GM21526 (cell line): ENCODE results near the gene ZNF280C.
"Not testable (repeated sequence)": the region's sequence is repeated elsewhere in the genome, so short reads cannot be mapped to it uniquely, and the experiment has no call there.

Experiments used
- ATAC-seq: cut with Tn5 transposase; IDR thresholded peaks from one replicate; pipeline ENCODE4 v1.9.1; 2021; ENCODE audit warnings: moderate library complexity; ENCODE audit not compliant: unreplicated experiment, low FRiP score

The ZNF280C gene

DNA sequence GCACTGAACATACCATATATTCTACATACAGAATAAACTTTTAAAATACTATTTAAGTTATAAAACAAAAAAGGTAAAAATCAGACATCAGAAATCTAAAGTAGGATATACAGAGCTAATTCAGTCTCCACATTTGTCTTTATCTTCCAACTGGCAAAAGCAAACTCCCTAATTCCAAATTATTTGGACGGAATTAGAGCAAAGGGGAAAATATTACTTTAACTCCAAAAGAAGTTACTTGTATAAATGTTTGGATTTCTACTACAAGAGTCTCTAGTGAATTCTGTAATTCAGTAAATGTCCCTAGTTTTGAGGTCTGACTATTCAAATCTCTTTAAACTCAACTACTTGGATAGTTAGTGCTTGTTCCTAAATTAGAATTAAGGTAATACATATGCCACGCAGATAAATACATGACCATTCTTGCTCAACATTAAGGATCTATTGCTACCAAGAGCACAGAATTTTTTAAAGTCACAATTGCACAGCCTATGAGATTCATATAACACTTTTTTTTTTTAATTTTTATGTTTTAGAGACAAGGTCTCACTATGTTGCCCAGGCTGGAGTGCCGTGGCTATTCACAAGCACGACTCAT lies 7.3 kb downstream of the ZNF280C start:
- ATAC-seq: no peak

DNA sequence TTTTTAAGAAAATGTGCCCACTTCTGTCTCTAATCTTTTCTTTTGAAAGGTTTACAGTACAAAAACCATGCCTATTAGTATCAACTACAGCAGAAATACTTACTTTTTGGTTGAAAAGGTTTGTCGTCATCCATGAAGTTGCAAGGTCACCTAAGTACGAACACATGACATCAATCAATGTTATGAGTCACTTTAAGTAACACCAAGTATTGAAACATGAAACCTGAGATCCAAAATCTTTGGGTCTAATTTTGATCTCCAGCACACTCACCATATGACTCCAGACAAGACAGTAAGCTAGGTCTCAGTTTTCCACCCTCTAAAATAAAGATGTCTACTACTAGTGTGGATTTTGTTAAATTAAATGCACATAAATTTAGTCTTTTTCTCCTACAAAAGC lies 8.4 kb downstream of the ZNF280C start:
- ATAC-seq: no peak

DNA sequence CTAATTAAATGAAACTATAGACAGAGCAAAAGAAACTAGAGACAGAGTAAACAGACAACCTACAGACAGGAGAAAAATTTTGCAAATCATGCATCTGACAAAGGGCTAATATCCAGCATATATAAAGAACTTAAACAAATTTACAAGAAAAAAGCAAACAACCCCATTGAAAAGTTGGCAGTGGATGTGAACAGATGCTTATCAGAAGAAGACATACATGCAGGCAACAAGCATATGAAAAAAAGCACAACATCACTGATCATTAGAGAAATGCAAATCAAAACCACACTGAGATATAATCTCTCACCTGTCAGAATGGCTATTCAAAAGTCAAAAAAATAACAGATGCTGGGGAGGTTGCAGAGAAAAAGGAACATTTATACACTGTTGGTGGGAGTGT lies 14.8 kb downstream of the ZNF280C start:
- no peak for ATAC-seq

DNA sequence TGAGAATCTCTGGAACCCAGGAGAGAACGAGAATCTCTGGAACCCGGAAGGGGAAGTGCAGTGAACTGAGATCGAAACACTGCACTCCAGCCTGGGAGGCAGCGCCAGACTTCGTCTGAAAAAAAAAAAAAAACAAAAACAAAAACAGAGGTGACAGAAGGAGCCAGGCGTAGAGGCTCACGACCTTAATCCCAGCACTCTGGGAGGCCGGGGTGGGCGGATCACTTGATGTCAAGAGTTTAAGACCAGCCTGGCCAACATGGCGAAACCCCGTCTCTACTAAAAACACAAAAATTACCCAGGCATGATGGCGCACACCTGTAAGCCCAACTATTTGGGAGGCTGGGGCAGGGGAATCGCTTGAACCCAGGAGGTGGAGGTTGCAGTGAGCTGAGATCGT lies 17.0 kb downstream of the ZNF280C start:
- ATAC-seq: no peak

DNA sequence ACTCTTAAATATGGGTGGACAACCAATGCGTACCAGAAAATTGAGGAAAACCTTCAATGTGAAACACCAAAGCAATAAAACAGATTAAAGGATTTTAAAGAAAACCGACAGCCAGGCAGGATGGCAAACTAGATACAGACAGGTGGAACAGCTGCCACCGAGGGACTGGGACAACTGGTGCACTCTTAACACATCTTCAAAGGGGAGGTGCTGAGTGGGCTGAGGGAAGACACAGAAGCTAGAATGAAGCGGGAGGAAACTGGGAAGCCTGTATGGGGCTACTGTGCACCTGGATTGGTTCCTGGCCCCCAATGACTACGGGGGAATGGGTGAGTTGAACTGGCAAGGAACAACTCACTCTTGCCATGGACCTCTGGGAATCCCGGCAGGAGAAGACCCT lies 20.7 kb downstream of the ZNF280C start:
- ATAC-seq: no peak

DNA sequence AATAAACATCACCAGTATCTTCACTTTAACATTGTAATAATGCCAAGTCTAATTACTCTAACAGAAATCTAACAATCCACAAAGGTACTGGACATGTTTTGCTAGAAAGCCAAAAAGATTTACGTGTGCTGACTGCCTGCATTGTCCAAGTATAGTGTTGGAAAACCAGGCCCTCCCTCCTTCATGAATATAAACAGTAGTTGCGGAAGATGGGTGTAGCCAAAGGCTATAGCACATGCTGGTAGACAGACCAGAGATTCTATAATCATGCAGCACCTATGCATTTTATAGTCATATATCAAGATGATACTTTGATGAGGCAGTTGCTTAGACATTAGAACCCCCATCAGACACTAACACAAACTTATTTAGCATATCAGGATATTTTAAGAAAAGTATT lies 22.6 kb downstream of the ZNF280C start:
- no peak for ATAC-seq

DNA sequence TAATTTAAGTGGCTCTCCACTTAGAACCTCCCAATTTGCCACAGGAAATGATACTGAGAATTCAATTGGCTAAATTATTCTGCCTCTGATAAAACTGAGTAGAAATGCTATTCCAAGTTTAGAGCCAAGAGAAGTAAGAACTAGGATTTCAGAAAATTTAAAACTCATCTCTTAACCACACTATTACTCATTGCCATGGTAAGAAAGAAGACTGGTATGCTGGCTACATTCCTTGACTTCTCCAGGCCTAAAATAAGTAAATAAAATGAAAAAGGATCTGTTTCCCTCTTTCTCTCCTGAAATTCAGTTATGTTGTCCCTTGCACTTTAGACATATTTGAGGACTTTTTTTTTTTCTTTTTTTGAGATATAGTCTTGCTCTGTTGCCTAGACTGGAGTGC lies 23.3 kb downstream of the ZNF280C start:
- no peak for ATAC-seq

DNA sequence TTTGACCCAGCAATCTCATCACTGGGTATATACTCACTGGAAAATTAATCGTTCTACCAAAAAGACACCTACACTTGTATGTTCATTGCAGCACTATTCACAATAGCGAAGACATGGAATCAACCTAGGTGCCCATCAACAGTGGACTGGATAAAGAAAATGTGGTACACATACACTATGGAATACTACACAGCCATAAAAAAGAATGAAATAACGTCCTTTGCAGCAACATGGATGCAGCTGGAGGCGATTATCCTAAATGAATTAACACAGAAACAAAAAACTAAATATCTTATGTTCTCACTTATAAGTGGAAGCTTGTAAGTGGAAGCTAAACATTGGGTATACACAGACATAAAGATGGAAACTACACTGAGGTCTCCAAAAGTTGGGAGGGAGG lies 37.5 kb downstream of the ZNF280C start:
- ATAC-seq: not testable (repeated sequence)

DNA sequence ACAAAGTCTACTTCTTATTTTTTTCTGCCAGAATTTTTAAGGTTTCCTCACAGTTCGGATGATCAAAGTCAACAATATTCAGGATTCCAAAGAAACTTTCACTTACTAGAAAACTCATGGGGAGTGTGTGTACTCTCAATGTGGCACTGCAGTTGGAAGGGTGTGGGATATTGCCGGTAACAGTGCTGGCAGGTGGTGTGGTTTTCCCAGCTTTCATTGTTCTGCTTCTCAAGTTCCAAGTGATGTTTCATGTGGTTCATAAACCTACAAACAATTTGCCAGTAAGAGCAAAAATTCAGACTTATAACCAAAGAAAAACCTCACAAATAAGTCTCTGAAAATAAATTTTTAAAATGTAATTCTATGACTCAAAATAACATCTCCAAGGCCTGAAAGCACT lies 39.8 kb downstream of the ZNF280C start:
- no peak for ATAC-seq

DNA sequence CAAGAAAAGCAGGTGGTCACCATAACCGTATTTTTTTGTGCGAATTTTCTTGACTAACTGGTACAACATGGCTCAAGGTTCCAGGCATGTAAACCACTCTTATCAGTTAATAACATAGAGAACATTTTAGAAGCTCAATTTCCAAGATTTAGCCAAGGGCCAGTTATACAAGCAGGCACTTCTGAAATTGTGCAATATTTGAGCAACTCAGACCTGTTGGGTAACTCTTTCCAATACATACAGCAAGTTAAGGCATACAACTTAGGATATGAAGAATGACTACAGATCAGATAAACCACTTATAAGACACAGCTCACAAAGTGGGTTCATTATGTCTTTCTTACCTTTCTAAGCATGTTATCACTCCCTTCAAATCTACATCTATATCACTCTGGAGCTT lies 43.9 kb downstream of the ZNF280C start:
- no peak for ATAC-seq

DNA sequence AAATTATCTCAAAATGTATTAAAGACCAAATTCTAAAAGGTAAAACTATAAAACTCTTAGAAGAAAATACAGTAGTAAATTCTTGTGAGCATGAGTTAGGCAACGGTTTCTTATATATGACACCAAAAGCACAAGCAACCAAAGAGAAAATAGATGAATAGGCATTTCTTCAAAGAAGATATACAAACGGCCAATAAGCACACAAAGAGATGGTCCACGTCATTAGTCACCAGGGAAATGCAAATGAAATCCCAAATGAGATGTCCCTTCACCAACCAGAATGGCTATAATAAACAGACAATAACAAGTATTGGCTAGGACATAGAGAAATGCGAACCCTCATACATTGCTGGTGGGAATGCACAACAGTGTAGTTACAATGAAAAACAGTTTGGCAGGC lies 52.4 kb downstream of the ZNF280C start:
- no peak for ATAC-seq

DNA sequence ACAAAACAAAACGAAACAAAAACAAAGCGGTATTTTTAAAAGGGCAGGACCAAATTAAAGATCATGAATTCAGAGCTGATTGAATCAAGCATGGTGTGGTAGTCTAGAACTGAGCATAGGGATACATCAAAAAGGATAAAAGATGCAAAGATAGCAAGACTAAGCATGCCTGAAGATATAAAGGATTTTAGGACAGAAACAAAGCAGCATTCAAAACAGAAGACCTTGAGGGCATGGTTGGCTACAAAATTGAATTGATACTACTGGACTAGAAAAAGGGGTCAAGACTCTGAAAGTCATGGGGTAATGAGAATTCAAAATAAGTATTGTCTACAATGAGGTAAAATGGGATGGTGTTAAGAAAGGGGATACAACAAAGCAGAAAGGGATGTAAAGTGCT lies 55.3 kb downstream of the ZNF280C start:
- no peak for ATAC-seq

DNA sequence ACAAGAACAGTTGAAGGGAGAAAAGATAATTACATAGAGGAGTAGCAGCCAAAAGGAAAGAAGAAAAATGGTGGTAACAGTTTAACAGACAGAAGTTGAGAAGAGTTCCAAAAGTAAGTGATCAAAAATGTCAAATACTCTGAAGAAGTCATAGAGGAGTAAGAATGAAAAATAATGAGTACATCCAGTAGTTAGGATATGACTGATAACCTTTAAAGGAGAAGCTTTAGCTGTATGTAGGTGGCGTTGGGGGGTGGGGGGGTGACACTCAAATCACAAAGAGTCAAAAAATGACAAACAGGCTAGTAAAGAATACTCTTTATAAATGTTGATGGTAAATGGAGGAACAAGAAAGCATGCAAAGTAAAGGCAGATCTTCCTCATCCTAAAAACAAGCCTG lies 56.3 kb downstream of the ZNF280C start:
- no peak for ATAC-seq

DNA sequence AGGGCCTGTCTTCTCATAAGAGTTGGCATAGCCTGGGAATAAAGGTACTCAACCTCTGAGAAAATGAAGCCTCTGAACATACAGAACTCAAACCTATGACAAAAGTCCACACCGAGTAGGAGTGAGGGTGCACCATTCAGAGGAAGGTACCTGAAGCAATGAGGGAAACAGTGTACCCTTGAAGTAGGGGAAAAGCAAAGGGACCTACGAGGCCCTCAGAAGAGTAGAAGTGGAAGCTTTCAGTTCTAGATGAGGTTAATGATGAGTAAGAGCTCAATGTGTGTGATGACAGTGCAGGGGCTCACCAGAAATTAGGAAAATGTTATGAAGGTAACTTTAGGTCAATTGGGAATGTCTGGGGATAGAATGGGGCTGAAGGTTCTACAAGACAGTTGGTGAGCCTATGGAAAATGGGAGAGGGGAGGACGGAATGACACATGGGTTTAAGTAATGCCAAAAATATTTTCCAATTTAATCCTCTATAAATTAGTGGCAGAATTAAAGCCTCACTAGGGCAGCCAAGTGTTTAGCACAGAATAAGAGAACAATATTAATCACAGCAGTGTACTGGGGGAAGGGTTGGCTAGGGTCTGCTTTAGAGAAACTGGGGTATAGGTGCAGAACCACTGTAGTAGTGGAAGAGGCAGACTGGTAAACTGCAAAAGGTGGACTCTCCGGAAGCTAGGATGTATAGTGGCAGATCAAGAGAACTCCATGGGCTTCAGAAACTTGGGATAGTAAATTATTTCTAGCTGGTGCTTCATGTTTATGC lies 57.1 kb downstream of the ZNF280C start:
- ATAC-seq: no peak

DNA sequence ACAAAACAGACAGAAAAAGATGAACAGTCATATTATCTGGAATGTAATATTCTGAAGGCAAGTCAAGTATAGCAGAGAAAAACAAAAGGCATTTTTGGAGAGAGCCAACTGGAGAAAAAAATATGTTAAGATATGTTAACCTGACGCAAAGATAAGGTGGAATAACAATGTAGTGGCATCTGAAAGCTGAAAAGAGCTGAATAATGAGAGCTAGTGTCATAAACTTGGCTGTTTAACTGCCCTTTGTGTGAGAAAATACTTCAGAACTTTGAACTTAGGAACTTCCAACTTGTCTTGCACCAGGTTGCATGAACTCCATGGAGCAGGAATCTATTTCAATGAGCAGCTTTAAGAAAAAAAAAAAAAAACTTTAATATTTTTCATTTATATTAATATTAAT lies 64.1 kb downstream of the ZNF280C start:
- no peak for ATAC-seq

DNA sequence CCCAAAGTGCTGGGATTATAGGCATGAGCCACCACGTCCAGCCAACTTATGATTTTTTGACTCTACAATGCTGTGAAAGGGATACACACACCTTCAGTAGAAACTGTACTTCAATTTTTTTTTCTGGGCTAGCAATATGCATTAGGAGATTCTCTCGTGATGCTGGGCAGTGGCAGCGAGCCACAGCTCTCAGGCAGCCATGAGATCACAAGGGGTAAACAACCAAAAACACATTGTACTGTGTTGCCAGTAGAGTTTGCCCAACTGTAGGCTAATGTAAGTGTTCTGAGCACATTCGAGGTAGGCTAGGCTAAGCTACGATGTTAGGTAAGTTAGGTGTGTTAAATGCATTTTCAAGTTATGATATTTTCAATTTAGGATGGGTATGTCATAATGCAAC lies 71.2 kb downstream of the ZNF280C start:
- no peak for ATAC-seq

DNA sequence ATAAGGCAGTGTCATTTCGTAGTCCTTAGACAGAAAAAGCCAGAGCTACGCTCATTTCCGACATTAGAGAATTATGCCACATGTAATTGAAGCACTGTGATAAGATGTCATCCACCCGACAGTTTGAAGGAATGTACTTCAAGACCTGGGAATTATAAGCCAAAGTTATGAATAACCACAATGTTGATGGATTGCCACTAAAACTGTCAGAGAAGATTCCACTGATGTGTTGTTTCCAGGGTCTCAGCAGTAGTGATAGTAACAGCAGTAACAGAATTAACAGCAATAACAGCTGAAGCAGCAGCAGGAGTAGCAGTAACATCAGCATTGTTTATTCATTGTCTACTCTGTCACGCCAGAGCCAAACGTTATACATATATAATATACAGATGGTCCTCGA lies 72.2 kb downstream of the ZNF280C start:
- no peak for ATAC-seq

DNA sequence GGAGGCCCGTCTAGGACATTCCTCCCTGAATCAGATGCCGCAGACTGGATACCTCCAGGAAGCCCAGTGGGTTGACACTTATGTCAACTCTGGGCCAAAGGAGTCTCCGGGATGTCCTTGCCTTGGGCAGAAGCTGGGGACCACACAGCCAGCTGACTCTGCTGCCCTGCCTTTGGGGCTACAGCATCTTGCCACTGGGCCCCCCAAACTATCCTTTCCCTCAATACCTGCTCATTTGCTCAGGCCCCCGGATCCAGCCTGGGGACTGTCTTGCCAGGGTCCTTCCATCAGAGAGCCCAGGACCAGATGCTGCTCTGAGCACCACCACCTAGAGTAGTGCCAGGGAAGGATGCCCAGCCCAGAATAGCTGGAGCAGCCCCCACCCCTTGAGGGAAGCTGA lies 77.9 kb downstream of the ZNF280C start:
- ATAC-seq: no peak

DNA sequence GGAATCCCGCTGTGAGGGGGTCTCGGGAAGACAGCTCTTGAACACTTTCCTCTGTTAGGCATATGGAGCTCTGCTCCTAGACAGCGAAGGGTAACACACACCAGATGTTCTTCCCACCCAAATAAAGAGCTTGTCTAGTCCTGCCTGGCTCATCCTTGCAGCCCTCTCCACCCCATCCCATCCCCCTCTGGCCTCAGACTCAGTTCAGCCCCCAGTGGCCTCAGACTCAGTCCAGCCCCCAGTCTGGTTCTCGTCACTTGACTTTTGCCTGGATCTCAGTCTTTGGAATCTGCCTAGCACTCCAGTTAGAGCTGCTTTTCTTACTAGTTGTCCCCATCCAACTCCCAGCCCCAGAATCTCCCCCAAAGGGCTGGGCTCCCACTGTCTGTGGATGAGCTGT lies 82.0 kb downstream of the ZNF280C start:
- no peak for ATAC-seq

DNA sequence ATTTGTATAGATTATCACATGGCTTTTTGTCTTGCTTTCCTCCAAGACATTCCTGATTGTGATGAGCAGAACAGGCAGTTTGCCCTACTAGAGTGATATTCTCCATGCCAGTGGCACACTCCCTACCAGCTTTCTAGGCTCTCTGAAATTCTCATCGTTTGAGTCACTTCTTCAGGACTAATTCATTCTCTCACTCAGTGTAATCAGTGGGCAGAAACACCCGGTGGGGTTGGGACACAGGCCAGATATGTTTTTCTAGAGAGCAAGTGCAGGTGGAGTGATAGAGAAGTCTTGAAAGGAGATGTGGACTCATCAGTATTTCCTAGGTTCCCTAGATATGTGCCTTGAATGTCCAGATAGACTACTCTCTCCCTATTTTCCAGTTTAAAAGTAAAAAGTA lies 83.8 kb downstream of the ZNF280C start:
- ATAC-seq: no peak

DNA sequence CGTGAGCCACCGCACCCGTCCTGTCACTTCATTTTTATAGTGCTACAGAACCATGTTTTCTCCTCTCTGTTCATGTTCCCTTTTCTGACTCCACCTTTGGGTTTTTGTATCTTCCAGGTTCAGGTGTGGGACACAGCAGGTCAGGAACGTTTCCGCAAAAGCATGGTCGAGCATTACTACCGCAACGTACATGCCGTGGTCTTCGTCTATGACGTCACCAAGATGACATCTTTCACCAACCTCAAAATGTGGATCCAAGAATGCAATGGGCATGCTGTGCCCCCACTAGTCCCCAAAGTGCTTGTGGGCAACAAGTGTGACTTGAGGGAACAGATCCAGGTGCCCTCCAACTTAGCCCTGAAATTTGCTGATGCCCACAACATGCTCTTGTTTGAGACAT lies 84.5 kb downstream of the ZNF280C start:
- ATAC-seq: no peak

DNA sequence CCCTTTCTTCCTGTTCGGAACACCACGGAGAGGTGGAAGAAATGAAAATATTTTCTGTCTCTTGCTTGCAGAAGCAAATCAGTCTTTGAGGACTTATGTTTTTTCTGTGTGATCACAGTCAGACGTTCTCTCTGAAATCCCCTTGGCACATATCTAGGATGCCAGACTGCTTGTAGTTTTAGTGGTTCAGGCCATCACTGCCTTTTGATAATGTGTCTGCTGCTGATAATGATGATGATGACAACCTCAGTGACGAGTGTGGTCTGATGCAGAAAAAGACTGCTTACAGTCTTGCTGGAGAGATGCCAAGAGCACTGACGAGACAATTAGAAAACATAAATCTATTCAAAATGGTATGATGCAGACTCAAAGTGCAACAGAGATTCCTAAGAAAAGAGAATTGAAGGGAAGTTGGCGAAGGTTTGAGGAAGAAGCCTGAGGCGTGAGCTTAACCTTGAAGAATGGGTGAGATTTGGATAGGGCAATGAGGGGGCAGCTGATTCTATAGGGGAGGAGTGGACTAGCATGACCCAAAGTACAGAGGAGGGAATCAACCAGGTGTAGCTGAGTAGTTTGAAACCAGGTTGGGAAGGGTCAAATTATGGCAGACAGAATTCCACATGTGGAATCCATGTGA lies 89.0 kb downstream of the ZNF280C start:
- no peak for ATAC-seq
